ENCODE results near the gene ARID1B.

ARID1B gene

DNA sequence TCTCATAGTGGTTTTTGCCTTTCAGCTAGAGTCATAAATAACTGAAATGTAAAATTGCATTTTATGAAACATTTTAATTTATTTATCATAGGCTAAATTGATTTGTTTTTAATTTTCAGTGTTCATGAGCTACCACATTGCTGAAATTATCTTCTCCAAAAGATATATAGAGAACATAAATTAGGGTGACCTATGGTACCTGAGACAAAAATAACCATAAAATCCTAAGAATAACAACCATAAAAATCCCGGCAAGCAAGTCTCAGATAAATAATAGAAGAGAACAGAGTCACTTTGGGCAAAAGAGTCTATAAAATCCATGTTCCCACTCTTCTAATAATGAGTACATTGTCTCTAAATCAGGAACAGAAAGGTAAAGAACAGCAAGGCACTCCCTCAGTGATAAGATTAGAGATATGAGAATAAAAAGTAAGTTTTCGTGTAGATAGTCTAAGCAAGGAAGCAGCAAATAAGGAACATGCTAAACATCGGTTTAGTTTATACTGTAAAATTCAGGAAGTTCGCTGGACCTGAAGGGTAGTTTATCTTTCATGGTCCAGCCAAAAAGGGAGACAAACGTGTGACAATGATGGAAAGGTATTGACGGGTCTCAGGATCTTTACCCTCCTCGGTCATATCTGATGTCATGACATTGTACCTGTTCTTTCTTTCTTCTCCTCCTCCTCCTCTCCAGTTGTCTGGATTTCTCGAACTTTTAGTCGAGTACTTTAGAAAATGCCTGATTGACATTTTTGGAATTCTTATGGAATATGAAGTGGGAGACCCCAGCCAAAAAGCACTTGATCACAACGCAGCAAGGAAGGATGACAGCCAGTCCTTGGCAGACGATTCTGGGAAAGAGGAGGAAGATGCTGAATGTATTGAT lies 428.5 kb downstream of the ARID1B start:
- Histone ChIP-seq H3K9ac (ENCODE audit: low read length) (no peak overlapping the region), H2AFZ (ENCODE audit: low read length) (no peak overlapping the region), H3K9me2 (replicated peaks; ENCODE audit: insufficient read depth, low read length) (no peaks in the 10 kb centered on the region), H4K20me1 (ENCODE audit: insufficient read depth, low read length) (no peaks in the 10 kb centered on the region), H3K9me3 (replicated peaks; ENCODE audit: insufficient read depth, low read length) (no peaks in the 10 kb centered on the region), H3K4me2 (ENCODE audit: low read depth, low read length) (no peak overlapping the region), H3F3A (ENCODE audit: insufficient read depth, low read length) (no peaks in the 10 kb centered on the region), H3K4me1 (ENCODE audit: low read length) (no peaks in the 10 kb centered on the region), H3K4me3 (ENCODE audit: low read length) (no peak overlapping the region), H3K27me3 (replicated peaks; ENCODE audit: insufficient read depth, low read length) (no peaks in the 10 kb centered on the region), H3K36me3 (replicated peaks; ENCODE audit: insufficient read depth, low read length) (no peaks in the 10 kb centered on the region), H3K79me2 (ENCODE audit: low read length) (no peaks in the 10 kb centered on the region), H3K27ac (ENCODE audit: low read length) (no peak overlapping the region)
- DNase-seq: no peak
- TF ChIP-seq EZH2 (optimal IDR thresholded peaks at IDR 0.05; ENCODE audit: low read depth, low read length): no peak
- TF ChIP-seq, protein P1, sequence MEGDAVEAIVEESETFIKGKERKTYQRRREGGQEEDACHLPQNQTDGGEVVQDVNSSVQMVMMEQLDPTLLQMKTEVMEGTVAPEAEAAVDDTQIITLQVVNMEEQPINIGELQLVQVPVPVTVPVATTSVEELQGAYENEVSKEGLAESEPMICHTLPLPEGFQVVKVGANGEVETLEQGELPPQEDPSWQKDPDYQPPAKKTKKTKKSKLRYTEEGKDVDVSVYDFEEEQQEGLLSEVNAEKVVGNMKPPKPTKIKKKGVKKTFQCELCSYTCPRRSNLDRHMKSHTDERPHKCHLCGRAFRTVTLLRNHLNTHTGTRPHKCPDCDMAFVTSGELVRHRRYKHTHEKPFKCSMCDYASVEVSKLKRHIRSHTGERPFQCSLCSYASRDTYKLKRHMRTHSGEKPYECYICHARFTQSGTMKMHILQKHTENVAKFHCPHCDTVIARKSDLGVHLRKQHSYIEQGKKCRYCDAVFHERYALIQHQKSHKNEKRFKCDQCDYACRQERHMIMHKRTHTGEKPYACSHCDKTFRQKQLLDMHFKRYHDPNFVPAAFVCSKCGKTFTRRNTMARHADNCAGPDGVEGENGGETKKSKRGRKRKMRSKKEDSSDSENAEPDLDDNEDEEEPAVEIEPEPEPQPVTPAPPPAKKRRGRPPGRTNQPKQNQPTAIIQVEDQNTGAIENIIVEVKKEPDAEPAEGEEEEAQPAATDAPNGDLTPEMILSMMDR (IDR thresholded peaks at IDR 0.05; ENCODE audit: low read length): no peak
- TF ChIP-seq EZH2phosphoT487 (IDR thresholded peaks at IDR 0.05; ENCODE audit: low read length): no peak

DNA sequence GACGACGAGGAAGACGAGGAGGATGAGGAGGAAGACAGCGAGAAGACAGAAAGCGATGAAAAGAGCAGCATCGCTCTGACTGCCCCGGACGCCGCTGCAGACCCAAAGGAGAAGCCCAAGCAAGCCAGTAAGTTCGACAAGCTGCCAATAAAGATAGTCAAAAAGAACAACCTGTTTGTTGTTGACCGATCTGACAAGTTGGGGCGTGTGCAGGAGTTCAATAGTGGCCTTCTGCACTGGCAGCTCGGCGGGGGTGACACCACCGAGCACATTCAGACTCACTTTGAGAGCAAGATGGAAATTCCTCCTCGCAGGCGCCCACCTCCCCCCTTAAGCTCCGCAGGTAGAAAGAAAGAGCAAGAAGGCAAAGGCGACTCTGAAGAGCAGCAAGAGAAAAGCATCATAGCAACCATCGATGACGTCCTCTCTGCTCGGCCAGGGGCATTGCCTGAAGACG lies 429.2 kb downstream of the ARID1B start:
- TF ChIP-seq, protein P1 (IDR thresholded peaks at IDR 0.05; ENCODE audit: low read length): no peak
- no peak for TF ChIP-seq EZH2phosphoT487 (IDR thresholded peaks at IDR 0.05; ENCODE audit: low read length)
- TF ChIP-seq EZH2 (optimal IDR thresholded peaks at IDR 0.05; ENCODE audit: low read depth, low read length): no peak
- H3K4me2 ChIP-seq (ENCODE audit: low read depth, low read length): no peak overlapping the region
- H3K4me3 ChIP-seq (ENCODE audit: low read length): no peak overlapping the region
- H3K9me3 ChIP-seq (replicated peaks; ENCODE audit: insufficient read depth, low read length): no peaks in the 10 kb centered on the region
- no peak for DNase-seq
- H3K9ac ChIP-seq (ENCODE audit: low read length): no peak overlapping the region
- H3K36me3 ChIP-seq (replicated peaks; ENCODE audit: insufficient read depth, low read length): no peaks in the 10 kb centered on the region
- no peak overlapping the region for H3K27ac ChIP-seq (ENCODE audit: low read length)
- no peaks in the 10 kb centered on the region for H3K4me1 ChIP-seq (ENCODE audit: low read length)
- H2AFZ ChIP-seq (ENCODE audit: low read length): no peak overlapping the region
- no peaks in the 10 kb centered on the region for H3K9me2 ChIP-seq (replicated peaks; ENCODE audit: insufficient read depth, low read length)
- no peaks in the 10 kb centered on the region for H4K20me1 ChIP-seq (ENCODE audit: insufficient read depth, low read length)
- no peaks in the 10 kb centered on the region for H3K27me3 ChIP-seq (replicated peaks; ENCODE audit: insufficient read depth, low read length)
- H3K79me2 ChIP-seq (ENCODE audit: low read length): no peaks in the 10 kb centered on the region
- no peaks in the 10 kb centered on the region for H3F3A ChIP-seq (ENCODE audit: insufficient read depth, low read length)

DNA sequence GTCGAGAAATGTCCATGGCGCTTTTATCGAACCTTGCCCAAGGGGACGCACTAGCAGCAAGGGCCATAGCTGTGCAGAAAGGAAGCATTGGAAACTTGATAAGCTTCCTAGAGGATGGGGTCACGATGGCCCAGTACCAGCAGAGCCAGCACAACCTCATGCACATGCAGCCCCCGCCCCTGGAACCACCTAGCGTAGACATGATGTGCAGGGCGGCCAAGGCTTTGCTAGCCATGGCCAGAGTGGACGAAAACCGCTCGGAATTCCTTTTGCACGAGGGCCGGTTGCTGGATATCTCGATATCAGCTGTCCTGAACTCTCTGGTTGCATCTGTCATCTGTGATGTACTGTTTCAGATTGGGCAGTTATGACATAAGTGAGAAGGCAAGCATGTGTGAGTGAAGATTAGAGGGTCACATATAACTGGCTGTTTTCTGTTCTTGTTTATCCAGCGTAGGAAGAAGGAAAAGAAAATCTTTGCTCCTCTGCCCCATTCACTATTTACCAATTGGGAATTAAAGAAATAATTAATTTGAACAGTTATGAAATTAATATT lies 430.4 kb downstream of the ARID1B start:
- Histone ChIP-seq H3K27ac (ENCODE audit: low read length) (no peak overlapping the region), H3K36me3 (replicated peaks; ENCODE audit: insufficient read depth, low read length) (no peaks in the 10 kb centered on the region), H3K4me1 (ENCODE audit: low read length) (no peaks in the 10 kb centered on the region), H3K27me3 (replicated peaks; ENCODE audit: insufficient read depth, low read length) (no peaks in the 10 kb centered on the region), H3K9ac (ENCODE audit: low read length) (no peak overlapping the region), H3K9me2 (replicated peaks; ENCODE audit: insufficient read depth, low read length) (no peaks in the 10 kb centered on the region), H4K20me1 (ENCODE audit: insufficient read depth, low read length) (no peaks in the 10 kb centered on the region), H3K4me3 (ENCODE audit: low read length) (no peak overlapping the region), H2AFZ (ENCODE audit: low read length) (no peak overlapping the region), H3F3A (ENCODE audit: insufficient read depth, low read length) (no peaks in the 10 kb centered on the region), H3K9me3 (replicated peaks; ENCODE audit: insufficient read depth, low read length) (no peaks in the 10 kb centered on the region), H3K4me2 (ENCODE audit: low read depth, low read length) (no peak overlapping the region), H3K79me2 (ENCODE audit: low read length) (no peaks in the 10 kb centered on the region)
- TF ChIP-seq EZH2phosphoT487 (IDR thresholded peaks at IDR 0.05; ENCODE audit: low read length) (no peak), EZH2 (optimal IDR thresholded peaks at IDR 0.05; ENCODE audit: low read depth, low read length) (no peak)
- TF ChIP-seq, protein P1 (IDR thresholded peaks at IDR 0.05; ENCODE audit: low read length): no peak
- no peak for DNase-seq

Measured in MM.1S (cell line).